T-helper 17 cell (primary cell): ENCODE results near the gene CLDN16. TPM values are rescaled to one million over a fixed set of nuclear protein-coding genes. Genes with fewer than 3 reads are reported as not detected.

Experiments
- ATAC-seq: fragments of 150-1000 bp; cut with Tn5 transposase; 2 replicates; pipeline ENCODE4 v1.10.0; 2021; ENCODE audit warnings: mild to moderate bottlenecking, moderate library complexity
- DNase-seq, 3 donors: peaks; one replicate each; pipeline versions ENCODE4 v3.0.0 to v3.0.0-alpha.2; 2020 to 2021
- H3K9me3 ChIP-seq: one replicate; pipeline ENCODE4 v1.7.0; 2013; ENCODE audit warnings: low read length, mild to moderate bottlenecking; ENCODE audit not compliant: control insufficient read depth, poor library complexity, severe bottlenecking
- H3K27ac Mint-ChIP-seq: one replicate; pipeline ENCODE4 v1.8.0; 2022; ENCODE audit warnings: mild to moderate bottlenecking, moderate library complexity, mixed read lengths
- H3K27me3 Mint-ChIP-seq: one replicate; pipeline ENCODE4 v1.8.0; 2022; ENCODE audit warnings: mixed read lengths
- H3K36me3 Mint-ChIP-seq: one replicate; pipeline ENCODE4 v1.8.0; 2022; ENCODE audit warnings: low read depth, mixed read lengths
- H3K4me1 Mint-ChIP-seq: one replicate; pipeline ENCODE4 v1.8.0; 2022; ENCODE audit warnings: mild to moderate bottlenecking, mixed read lengths
- H3K4me3 Mint-ChIP-seq: one replicate; pipeline ENCODE4 v1.8.0; 2022; ENCODE audit warnings: mild to moderate bottlenecking, moderate library complexity, mixed read lengths
- total RNA-seq, 4 donors: library from RNA in 2 of 4; stranded (reverse) in 2 of 4; gene quantifications; one replicate each; pipeline ENCODE4 v1.2.3 and lab custom pipeline; 2022 to 2026

CLDN16 gene
- total RNA-seq, 2 donors from 2014 or later, result not detected

GRCh38 chr3:190362258-190362657, 25.7 kb upstream of the CLDN16 start:
- Mint-ChIP-seq H3K36me3 (no peaks in the 10 kb centered on the region), H3K4me1 (peaks cover 4% of the 10 kb centered on the region), H3K27me3 (peaks cover 18% of the 10 kb centered on the region), H3K27ac (no peak overlapping the region), H3K4me3 (no peak overlapping the region)
- ATAC-seq (no peak), DNase-seq (no peak)
- H3K9me3 ChIP-seq, result no peaks in the 10 kb centered on the region

DNA sequence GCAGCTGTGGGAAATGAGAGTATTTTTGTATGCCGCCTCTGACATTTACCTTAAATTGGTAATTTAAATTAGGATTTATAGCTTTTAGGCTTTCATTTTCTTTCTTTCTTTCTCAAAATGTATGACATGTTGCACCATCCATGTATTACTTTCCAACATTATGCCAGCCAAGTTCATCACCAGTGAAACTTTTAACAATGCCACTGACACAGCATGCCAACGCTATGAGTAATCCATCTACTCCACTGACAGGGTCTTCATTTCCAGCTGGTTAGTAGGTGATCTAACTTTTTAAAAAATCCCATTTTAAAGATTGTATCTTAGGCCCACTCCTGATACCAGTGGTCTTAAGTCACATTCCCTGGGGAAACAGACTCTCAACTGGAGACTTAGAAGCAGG, 21.8 kb upstream of the CLDN16 start:
- Mint-ChIP-seq H3K36me3 (no peaks in the 10 kb centered on the region), H3K4me1 (peaks cover 2% of the 10 kb centered on the region), H3K27ac (no peak overlapping the region), H3K27me3 (peaks cover 10% of the 10 kb centered on the region), H3K4me3 (no peak overlapping the region)
- no peaks in the 10 kb centered on the region for H3K9me3 ChIP-seq
- ATAC-seq (no peak), DNase-seq (no peak)

DNA sequence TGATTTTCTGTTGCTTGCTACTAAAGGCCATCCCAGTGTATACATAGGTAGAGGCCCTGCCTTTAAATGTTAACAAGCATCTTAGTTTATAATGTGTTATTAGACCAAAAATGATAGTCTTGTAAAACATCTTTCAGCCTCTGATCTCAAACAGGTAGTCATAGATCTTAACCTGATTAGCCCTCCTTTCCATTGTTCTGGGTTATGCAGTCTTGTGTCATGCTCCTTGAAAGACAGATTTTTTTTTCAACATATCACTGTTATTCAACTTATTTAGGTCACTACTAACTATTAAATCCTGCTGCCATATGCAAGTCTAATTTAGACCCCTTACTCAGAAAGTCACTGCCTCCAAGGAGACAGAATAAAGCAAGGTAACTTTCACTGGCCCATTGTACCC, 19.1 kb upstream of the CLDN16 start:
- no peak for ATAC-seq
- H3K9me3 ChIP-seq, result no peaks in the 10 kb centered on the region
- H3K4me1 Mint-ChIP-seq, result peaks cover 2% of the 10 kb centered on the region
- DNase-seq, result no peak
- no peak overlapping the region for H3K27ac Mint-ChIP-seq
- H3K27me3 Mint-ChIP-seq, result peaks cover 2% of the 10 kb centered on the region
- no peak overlapping the region for H3K4me3 Mint-ChIP-seq
- no peaks in the 10 kb centered on the region for H3K36me3 Mint-ChIP-seq

GRCh38 chr3:190369668-190370295, 18.2 kb upstream of the CLDN16 start:
- no peak for ATAC-seq
- Mint-ChIP-seq H3K27me3 (no peaks in the 10 kb centered on the region), H3K4me1 (peaks cover 2% of the 10 kb centered on the region), H3K27ac (no peak overlapping the region), H3K4me3 (no peak overlapping the region), H3K36me3 (no peaks in the 10 kb centered on the region)
- no peaks in the 10 kb centered on the region for H3K9me3 ChIP-seq
- DNase-seq, result no peak

DNA sequence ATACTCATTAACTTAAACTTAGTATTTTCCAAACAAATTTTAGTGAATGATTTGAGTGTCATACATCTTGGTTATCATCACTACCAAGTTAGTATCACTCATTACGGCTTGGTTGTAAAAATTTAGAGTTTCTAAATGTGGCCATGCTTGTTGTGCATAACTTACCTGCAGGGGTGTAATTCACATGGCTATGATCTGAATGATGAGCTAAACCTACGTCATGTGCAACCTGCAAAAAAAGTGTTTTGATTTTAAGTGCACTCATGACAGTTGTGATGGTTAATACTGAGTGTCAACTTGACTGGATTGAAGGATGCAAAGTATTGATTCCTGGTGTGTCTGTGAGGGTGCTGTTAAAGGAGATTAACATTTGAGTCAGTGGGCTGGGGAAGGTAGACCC, 17.6 kb upstream of the CLDN16 start:
- no peak overlapping the region for H3K27ac Mint-ChIP-seq
- no peaks in the 10 kb centered on the region for H3K36me3 Mint-ChIP-seq
- H3K27me3 Mint-ChIP-seq, result no peaks in the 10 kb centered on the region
- DNase-seq (no peak), ATAC-seq (no peak)
- H3K4me1 Mint-ChIP-seq, result peaks cover 2% of the 10 kb centered on the region
- no peaks in the 10 kb centered on the region for H3K9me3 ChIP-seq
- H3K4me3 Mint-ChIP-seq, result no peak overlapping the region

GRCh38 chr3:190371152-190371551, 16.8 kb upstream of the CLDN16 start:
- H3K27me3 Mint-ChIP-seq, result peaks cover 6% of the 10 kb centered on the region
- H3K9me3 ChIP-seq, result no peaks in the 10 kb centered on the region
- H3K27ac Mint-ChIP-seq, result no peak overlapping the region
- no peaks in the 10 kb centered on the region for H3K36me3 Mint-ChIP-seq
- H3K4me3 Mint-ChIP-seq, result no peak overlapping the region
- no peak for ATAC-seq
- peaks cover 2% of the 10 kb centered on the region for H3K4me1 Mint-ChIP-seq
- no peak for DNase-seq

GRCh38 chr3:190375246-190375645, 12.7 kb upstream of the CLDN16 start:
- no peaks in the 10 kb centered on the region for H3K36me3 Mint-ChIP-seq
- DNase-seq, result no peak
- no peak for ATAC-seq
- no peaks in the 10 kb centered on the region for H3K4me1 Mint-ChIP-seq
- H3K4me3 Mint-ChIP-seq, result no peak overlapping the region
- no peaks in the 10 kb centered on the region for H3K9me3 ChIP-seq
- peaks cover 13% of the 10 kb centered on the region for H3K27me3 Mint-ChIP-seq
- no peak overlapping the region for H3K27ac Mint-ChIP-seq

GRCh38 chr3:190375671-190376070, 12.3 kb upstream of the CLDN16 start:
- ATAC-seq (no peak), DNase-seq (no peak)
- Mint-ChIP-seq H3K4me3 (no peak overlapping the region), H3K36me3 (no peaks in the 10 kb centered on the region), H3K4me1 (no peaks in the 10 kb centered on the region), H3K27ac (no peak overlapping the region), H3K27me3 (peaks cover 13% of the 10 kb centered on the region)
- H3K9me3 ChIP-seq, result no peaks in the 10 kb centered on the region

GRCh38 chr3:190378240-190378891, 9.6 kb upstream of the CLDN16 start:
- peaks cover 13% of the 10 kb centered on the region for H3K27me3 Mint-ChIP-seq
- no peak overlapping the region for H3K27ac Mint-ChIP-seq
- H3K36me3 Mint-ChIP-seq, result no peaks in the 10 kb centered on the region
- no peak overlapping the region for H3K4me3 Mint-ChIP-seq
- ATAC-seq, result no peak
- no peak for DNase-seq
- no peaks in the 10 kb centered on the region for H3K4me1 Mint-ChIP-seq
- no peaks in the 10 kb centered on the region for H3K9me3 ChIP-seq

GRCh38 chr3:190380184-190380583, 7.8 kb upstream of the CLDN16 start:
- H3K4me3 Mint-ChIP-seq, result no peak overlapping the region
- H3K27ac Mint-ChIP-seq, result no peak overlapping the region
- H3K27me3 Mint-ChIP-seq, result peaks cover 13% of the 10 kb centered on the region
- H3K36me3 Mint-ChIP-seq, result no peaks in the 10 kb centered on the region
- no peaks in the 10 kb centered on the region for H3K4me1 Mint-ChIP-seq
- no peak for DNase-seq
- ATAC-seq, result no peak
- no peaks in the 10 kb centered on the region for H3K9me3 ChIP-seq

DNA sequence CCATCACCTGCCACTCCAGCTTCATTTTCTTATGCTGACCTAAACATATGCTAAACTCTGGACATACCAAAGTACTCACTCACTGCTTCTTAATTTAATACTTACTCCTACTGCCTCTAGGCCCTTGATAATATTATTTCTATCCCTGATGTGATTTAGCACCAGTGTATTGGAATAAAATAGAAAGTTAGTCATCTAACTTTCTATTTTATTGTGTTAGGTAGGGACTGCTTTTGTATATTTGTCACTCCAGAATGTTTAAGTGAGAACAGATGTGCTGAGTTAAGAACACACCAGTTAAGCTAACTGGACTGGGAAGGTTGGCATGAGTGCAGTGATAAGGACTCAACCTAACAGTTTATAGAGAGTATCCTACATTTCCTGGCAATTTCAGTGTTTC, 6.5 kb upstream of the CLDN16 start:
- no peak for DNase-seq
- no peak overlapping the region for H3K27ac Mint-ChIP-seq
- H3K4me1 Mint-ChIP-seq, result no peaks in the 10 kb centered on the region
- no peak for ATAC-seq
- H3K36me3 Mint-ChIP-seq, result no peaks in the 10 kb centered on the region
- H3K9me3 ChIP-seq, result no peaks in the 10 kb centered on the region
- H3K27me3 Mint-ChIP-seq, result peaks cover 5% of the 10 kb centered on the region
- no peak overlapping the region for H3K4me3 Mint-ChIP-seq

DNA sequence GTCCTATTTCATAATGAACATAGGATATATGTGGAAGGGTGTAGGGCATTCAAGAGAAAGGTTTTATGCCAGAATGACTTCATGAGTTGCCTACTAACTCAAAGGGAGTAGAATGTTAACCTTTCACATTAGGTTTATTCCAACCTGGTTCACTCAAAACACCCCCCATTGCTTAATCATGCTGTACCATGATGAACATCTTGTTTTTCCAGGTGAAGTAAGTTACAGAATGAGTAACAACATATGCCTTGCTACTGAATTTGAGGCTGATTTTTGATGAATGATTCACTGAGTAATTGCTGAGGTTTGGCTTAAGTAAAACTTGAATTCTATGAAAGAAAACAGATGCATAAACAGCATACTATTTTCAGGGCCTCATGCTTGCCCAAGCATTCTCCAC, 5.9 kb upstream of the CLDN16 start:
- no peak for ATAC-seq
- Mint-ChIP-seq H3K4me3 (no peak overlapping the region), H3K4me1 (no peaks in the 10 kb centered on the region), H3K36me3 (no peaks in the 10 kb centered on the region), H3K27ac (no peak overlapping the region), H3K27me3 (no peaks in the 10 kb centered on the region)
- no peaks in the 10 kb centered on the region for H3K9me3 ChIP-seq
- no peak for DNase-seq

DNA sequence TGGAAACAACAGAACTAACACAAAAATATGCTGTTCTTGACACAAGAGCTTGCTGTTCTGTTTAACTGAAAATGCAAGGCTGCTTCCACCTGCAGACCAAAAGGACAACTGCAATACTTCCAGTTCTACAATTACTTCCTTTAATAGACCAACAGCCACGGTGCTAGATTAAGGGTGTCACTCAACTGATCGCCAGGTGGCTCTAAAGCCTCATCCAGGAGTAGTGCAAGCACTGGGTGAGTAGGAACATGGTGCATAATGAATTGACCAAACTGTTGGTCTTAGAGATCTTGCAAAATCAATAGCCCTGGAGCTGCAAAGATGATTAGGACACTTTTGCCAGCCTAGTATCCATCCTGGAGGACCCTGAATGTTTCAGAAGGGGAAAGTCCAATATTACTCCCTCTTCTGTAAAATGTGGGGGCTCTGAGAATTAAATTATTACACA, 3.6 kb upstream of the CLDN16 start:
- Mint-ChIP-seq H3K27ac (no peak overlapping the region), H3K4me3 (no peak overlapping the region), H3K4me1 (no peaks in the 10 kb centered on the region), H3K36me3 (no peaks in the 10 kb centered on the region), H3K27me3 (peaks cover 11% of the 10 kb centered on the region)
- ATAC-seq (no peak), DNase-seq (no peak)
- H3K9me3 ChIP-seq, result no peaks in the 10 kb centered on the region
